Measurements from ENCODE around the gene LY6G6C. TPM values are rescaled to one million over a fixed set of nuclear protein-coding genes. Genes with fewer than 3 reads are reported as not detected.
A peak's percentile ranks its signal among the peaks of the same experiment; 100 is the strongest.

LY6G6C gene
- polyA plus RNA-seq, 3 donors = 0.27 TPM; not detected in 2

DNA sequence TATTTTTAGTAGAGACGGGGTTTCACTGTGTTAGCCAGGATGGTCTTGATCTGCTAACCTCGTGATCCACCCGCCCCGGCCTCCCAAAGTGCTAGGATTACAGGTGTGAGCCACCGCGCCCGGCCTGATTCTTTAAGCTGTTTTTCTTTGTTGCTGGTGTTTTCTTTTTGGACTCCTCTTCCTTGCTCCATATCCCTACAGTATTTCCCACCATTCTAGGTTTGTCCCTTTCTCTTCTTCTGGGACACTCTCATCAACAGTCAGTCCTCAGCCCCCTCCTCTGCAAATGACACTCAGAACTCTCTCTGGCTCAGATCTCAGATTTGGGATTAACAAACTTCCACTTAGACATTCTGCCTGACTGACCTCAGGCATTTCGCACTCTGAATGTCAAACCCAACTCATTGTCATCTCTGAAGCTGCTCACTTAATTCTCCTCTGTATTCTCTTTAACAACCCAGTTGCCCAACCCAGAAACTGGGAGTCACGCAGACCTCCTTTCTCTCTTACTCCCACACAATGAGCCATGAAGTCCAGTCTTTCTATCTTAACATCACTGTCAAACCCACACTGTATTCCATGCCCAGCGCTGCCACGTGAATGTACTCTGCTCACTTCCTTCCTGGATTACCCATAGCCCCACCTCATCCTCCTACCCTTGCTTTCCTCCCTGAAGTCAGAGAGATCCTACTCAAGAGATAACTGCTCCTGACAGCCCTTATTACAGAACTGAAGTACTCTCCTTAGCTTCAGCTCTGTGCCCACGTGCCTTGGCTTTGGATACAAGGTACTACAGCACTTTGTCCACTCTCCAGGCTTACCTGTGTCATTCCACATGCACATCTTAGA is 4.2 kb upstream of the LY6G6C start:
- Histone ChIP-seq H3K27me3 (ENCODE audit: control insufficient read depth in 2 of 2, insufficient read depth in 2 of 2, low read length in 2 of 2) (no peaks in the 10 kb centered on the region), H3K79me2 (ENCODE audit: insufficient read depth, low read length) (peaks cover 24% of the 10 kb centered on the region), H3K9ac (ENCODE audit: insufficient read depth, low read length, poor library complexity, severe bottlenecking) (peak overlapping the region; percentile 5), H3K4me3 (replicated peaks in 1 of 3; ENCODE audit: low read depth in 2 of 3, low read length in 3 of 3) (peak overlapping the region in 1 of 3 experiments; percentile 87), H3K27ac (ENCODE audit: low read depth in 1 of 2, low read length in 2 of 2) (peak overlapping the region in 1 of 2 donors; percentile 96), H2AFZ (ENCODE audit: insufficient read depth, low read depth, low read length, poor library complexity, severe bottlenecking) (no peak overlapping the region), H3K36me3 (replicated peaks in 1 of 2; ENCODE audit: control insufficient read depth in 1 of 2, insufficient read depth in 2 of 2, low read length in 2 of 2) (peaks cover 4 to 6% of the 10 kb centered on the region in 2 donors), H3K4me1 (ENCODE audit: control insufficient read depth in 1 of 2, insufficient read depth in 2 of 2, low read length in 2 of 2) (peaks cover 48 to 53% of the 10 kb centered on the region in 2 donors), H3K9me3 (replicated peaks in 1 of 2; ENCODE audit: control insufficient read depth in 1 of 2, insufficient read depth in 1 of 2, low read length in 2 of 2) (no peaks in the 10 kb centered on the region), H4K20me1 (ENCODE audit: insufficient read depth, low read length) (peaks cover 7% of the 10 kb centered on the region), H3K4me2 (replicated peaks; ENCODE audit: extremely low read depth, low read length, poor library complexity, severe bottlenecking) (peak overlapping the region; percentile 17)
- Mint-ChIP-seq H3K27ac (peak overlapping the region; percentile 76 to 99 (median 98)), H3K27me3 (ENCODE audit: low read depth in 3 of 3) (peaks cover 5 to 18% (median 13%) of the 10 kb centered on the region in 3 donors), H3K4me3 (peak overlapping the region; percentile 11 to 35), H3K36me3 (peaks cover 33 to 36% of the 10 kb centered on the region in 2 donors), H3K9me3 (peaks cover 0 to 4% (median 0%) of the 10 kb centered on the region in 7 donors), H3K4me1 (peaks cover 55% of the 10 kb centered on the region)
- TF ChIP-seq, protein P1, sequence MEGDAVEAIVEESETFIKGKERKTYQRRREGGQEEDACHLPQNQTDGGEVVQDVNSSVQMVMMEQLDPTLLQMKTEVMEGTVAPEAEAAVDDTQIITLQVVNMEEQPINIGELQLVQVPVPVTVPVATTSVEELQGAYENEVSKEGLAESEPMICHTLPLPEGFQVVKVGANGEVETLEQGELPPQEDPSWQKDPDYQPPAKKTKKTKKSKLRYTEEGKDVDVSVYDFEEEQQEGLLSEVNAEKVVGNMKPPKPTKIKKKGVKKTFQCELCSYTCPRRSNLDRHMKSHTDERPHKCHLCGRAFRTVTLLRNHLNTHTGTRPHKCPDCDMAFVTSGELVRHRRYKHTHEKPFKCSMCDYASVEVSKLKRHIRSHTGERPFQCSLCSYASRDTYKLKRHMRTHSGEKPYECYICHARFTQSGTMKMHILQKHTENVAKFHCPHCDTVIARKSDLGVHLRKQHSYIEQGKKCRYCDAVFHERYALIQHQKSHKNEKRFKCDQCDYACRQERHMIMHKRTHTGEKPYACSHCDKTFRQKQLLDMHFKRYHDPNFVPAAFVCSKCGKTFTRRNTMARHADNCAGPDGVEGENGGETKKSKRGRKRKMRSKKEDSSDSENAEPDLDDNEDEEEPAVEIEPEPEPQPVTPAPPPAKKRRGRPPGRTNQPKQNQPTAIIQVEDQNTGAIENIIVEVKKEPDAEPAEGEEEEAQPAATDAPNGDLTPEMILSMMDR (IDR thresholded peaks at IDR 0.05) = no peak
- 63% methylated on average over 9 of the region's 12 CpGs for WGBS (ENCODE audit: insufficient coverage)
- intact Hi-C loops (cut with micrococcal nuclease) = loop anchor here (2.0 to 10.0 kb wide), 4 partner anchors 23 to 109 kb away; partner anchors contain the start of genes ABHD16A (in 1 of the 2) and LY6G5C (in 1 of the 2)
- peak; percentile 28 to 48 (median 36) for DNase-seq

DNA sequence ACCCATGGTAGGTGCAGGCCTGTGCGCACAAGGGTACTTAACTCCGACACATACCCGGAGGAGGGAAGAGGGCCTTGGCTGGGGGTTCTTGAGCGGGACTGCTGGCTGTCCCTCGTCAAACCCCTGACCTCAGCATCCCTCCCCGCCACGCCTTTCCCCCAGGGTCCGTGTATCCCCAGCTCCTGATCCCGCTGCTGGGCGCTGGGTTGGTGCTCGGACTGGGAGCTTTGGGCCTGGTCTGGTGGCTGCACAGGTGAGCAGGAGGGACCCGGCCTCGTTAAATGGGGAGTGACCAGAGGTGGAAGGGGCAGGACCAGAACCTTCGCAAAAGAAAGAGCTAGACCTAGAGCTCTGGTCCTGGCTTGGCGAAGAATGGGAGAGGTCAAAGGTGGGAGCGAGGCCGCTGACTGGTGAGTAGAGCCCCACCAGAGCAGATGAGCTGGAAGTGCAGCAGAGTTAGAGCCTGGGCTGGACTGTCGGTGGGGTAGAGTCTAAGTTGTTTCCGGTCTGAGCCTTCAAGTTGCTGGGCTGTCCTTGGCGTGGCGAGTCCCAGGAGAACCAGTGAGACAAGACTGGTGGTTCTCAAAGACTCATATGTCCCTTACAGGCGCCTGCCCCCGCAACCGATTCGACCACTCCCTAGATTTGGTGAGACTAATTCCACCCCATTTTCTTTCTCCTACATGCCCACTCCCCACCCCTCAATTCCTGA is 2.6 kb upstream of the LY6G6C start:
- no peak overlapping the region for H3K9ac ChIP-seq (ENCODE audit: insufficient read depth, low read length, poor library complexity, severe bottlenecking)
- TF ChIP-seq, protein P1 (IDR thresholded peaks at IDR 0.05) = no peak
- 90% methylated on average over 15 of the region's 25 CpGs for WGBS (ENCODE audit: insufficient coverage)
- Mint-ChIP-seq H3K4me3 (no peak overlapping the region), H3K27me3 (ENCODE audit: low read depth in 3 of 3) (peaks cover 5 to 18% (median 13%) of the 10 kb centered on the region in 3 donors), H3K27ac (peak overlapping the region in 1 of 7 donors; percentile 2), H3K9me3 (peaks cover 0 to 4% (median 0%) of the 10 kb centered on the region in 7 donors), H3K36me3 (peaks cover 27 to 30% of the 10 kb centered on the region in 2 donors), H3K4me1 (peaks cover 48% of the 10 kb centered on the region)
- intact Hi-C loops (cut with micrococcal nuclease) = loop anchor here in 1 of 2 donors (10.0 kb wide), 1 partner anchor 111 kb away; no protein-coding TSS in a partner anchor
- no peak for DNase-seq
- H3K27me3 ChIP-seq (ENCODE audit: control insufficient read depth in 2 of 2, insufficient read depth in 2 of 2, low read length in 2 of 2) = no peaks in the 10 kb centered on the region
- H4K20me1 ChIP-seq (ENCODE audit: insufficient read depth, low read length) = no peaks in the 10 kb centered on the region
- H3K4me2 ChIP-seq (replicated peaks; ENCODE audit: extremely low read depth, low read length, poor library complexity, severe bottlenecking) = no peak overlapping the region
- no peak overlapping the region for H2AFZ ChIP-seq (ENCODE audit: insufficient read depth, low read depth, low read length, poor library complexity, severe bottlenecking)
- peaks cover 9% of the 10 kb centered on the region for H3K79me2 ChIP-seq (ENCODE audit: insufficient read depth, low read length)
- H3K4me3 ChIP-seq (replicated peaks in 1 of 3; ENCODE audit: low read depth in 2 of 3, low read length in 3 of 3) = no peak overlapping the region
- no peaks in the 10 kb centered on the region for H3K9me3 ChIP-seq (replicated peaks in 1 of 2; ENCODE audit: control insufficient read depth in 1 of 2, insufficient read depth in 1 of 2, low read length in 2 of 2)
- no peaks in the 10 kb centered on the region for H3K36me3 ChIP-seq (replicated peaks in 1 of 2; ENCODE audit: control insufficient read depth in 1 of 2, insufficient read depth in 2 of 2, low read length in 2 of 2)
- H3K27ac ChIP-seq (ENCODE audit: low read depth in 1 of 2, low read length in 2 of 2) = no peak overlapping the region
- H3K4me1 ChIP-seq (ENCODE audit: control insufficient read depth in 1 of 2, insufficient read depth in 2 of 2, low read length in 2 of 2) = peaks cover 37 to 39% of the 10 kb centered on the region in 2 donors

All from CD14-positive monocyte (primary cell).